GM18909 (cell line): ENCODE data around the gene ZNF350.
"Not testable (repeated sequence)": the region's sequence is repeated elsewhere in the genome, so short reads cannot be mapped to it uniquely, and the experiment has no call there.

Source experiments
- ATAC-seq: cut with Tn5 transposase; IDR thresholded peaks from one replicate; pipeline ENCODE4 v1.9.1; 2021; ENCODE audit warnings: mild to moderate bottlenecking; ENCODE audit not compliant: unreplicated experiment, poor library complexity

Gene ZNF350

GRCh38 chr19:51986309-51987291, at the start of gene ZNF350:
TSS of gene ZNF350 (minus strand) at chr19:51986840. CDS start at chr19:51974360, 12,480 bp downstream.
- peak; percentile 86 for ATAC-seq

- no peak for ATAC-seq
Measured at GRCh38 chr19:52034051-52034728, 47.5 kb upstream of the ZNF350 start.

- peak; percentile 30 for ATAC-seq
Measured at GRCh38 chr19:52028780-52029123, 42.1 kb upstream of the ZNF350 start.

- peak; percentile 85 for ATAC-seq
Measured at GRCh38 chr19:52028027-52028779, 41.6 kb upstream of the ZNF350 start, which contains the start of gene ZNF614. TSS of gene ZNF614 (minus strand) at chr19:52028379. CDS start at chr19:52025745, 2,634 bp downstream.

GRCh38 chr19:52026255-52026990, 39.8 kb upstream of the ZNF350 start:
- not testable (repeated sequence) for ATAC-seq

GRCh38 chr19:52024478-52024877, 37.8 kb upstream of the ZNF350 start:
- ATAC-seq = not testable (repeated sequence)

- ATAC-seq = no peak
Measured at GRCh38 chr19:52022193-52022592, 35.6 kb upstream of the ZNF350 start.

DNA sequence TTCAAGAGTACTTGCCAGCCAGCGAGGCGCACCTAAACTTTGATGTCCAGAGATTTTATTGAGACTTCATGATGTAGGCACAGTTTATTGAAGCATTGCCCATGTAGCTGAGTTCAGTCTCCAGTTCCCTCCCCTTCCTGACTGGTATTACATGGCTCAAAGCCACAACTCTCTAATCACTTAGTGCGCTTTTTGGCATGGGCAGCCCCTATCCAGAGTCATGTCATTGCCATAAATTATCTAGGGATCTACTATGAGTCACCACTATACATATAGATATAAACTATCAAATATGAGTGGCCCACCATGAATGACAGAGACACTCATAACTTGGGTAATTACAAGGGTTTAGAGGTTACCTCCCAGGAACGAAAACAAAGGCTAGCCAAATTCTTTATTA, 33.9 kb upstream of the ZNF350 start:
- no peak for ATAC-seq

DNA sequence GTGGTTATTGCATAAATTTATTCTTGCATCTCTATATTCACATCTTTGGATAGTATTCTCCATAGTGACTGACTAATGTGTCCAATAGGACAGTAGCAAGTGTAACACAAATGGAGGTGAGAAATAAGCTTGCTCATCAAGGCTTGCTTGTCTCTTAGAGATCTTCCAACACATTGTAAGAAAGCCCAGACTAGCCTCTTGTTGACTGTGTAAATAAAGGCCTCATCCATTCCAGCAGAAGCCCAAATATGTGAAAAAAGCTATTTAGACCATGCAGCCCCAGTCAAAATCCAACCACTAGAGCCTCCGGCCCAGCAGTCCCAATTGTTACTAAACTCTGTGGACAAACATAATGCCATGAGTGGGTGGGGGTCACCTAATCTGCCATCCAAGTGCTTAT, 24.0 kb upstream of the ZNF350 start:
- no peak for ATAC-seq

DNA sequence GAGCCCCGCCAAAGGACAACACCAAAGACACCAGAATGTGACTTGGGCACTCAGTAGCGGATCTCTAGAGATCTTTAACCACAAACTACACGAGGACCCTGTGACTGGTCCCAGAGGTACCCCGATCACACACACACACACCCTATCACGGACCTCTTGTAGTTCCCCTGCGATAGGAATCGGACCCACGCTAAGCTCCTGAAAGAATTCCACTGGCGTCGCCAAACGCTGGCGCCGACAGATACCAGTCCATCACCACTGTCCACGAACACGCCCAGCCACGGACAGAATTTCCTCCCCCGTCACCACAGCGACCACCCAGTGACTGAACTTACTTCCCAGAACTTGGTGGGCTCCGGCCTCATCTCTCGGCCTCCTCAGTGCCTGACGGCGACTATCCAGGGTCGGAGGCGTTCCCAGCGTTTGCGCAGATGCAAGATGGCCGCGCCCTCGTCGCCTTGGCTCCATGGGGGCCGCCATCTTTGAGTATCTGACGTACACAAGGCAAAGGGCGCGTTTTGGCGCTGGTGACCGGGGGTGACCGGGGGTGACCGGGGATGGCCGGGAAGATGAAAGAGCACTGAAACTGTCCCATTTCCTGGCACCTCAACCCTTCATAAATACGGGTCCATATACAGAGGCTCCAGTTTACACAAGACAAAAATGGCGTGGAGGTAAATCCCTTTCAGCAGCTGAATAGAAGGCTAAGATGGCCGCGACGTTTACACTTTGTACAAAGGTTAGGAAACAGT, 21.3 kb upstream of the ZNF350 start, which contains the start of gene ZNF615:
ZNF615 (minus strand) TSS at position 406 of the 752 bp plus-strand sequence. CDS start 4,500 bp downstream, outside the sequence.
- peak; percentile 88 for ATAC-seq

- peak; percentile 12 for ATAC-seq
Measured at GRCh38 chr19:52007451-52007805, 20.8 kb upstream of the ZNF350 start.

DNA sequence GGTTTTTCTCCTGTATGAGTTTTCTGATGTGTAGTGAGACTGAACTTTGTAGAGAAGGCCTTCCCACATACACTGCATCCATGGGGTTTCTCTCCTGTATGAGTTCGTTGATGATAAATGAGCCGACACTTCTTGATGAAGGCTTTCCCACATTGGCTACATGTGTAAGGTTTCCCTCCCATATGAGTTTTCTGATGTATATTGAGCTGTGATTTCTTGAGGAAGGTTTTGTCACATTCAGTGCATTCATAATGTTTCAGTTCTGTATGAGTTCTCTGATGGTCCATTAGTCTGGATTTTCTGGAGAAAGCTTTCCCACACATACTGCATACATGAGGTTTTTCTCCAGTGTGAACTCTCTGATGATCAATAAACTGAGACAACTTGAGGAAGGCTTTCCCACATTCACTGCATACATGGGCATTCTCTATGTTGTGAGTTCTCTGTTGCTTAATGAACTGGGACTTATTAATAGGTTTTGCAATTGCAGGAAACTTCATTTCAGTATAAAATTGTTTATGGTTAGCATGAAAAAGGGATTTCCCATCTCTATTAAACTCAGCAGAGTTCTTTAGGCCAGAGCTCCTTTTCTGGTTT, 7.5 kb upstream of the ZNF350 start:
- ATAC-seq = no peak

GRCh38 chr19:51993422-51993821, 6.8 kb upstream of the ZNF350 start:
- no peak for ATAC-seq

GRCh38 chr19:51983361-51983760, 3.3 kb downstream of the ZNF350 start:
- no peak for ATAC-seq

GRCh38 chr19:51980926-51981325, 5.7 kb downstream of the ZNF350 start:
- ATAC-seq = not testable (repeated sequence)

- ATAC-seq = no peak
Measured at GRCh38 chr19:51980116-51980736, 6.4 kb downstream of the ZNF350 start.

GRCh38 chr19:51978882-51979281, 7.8 kb downstream of the ZNF350 start:
- no peak for ATAC-seq

GRCh38 chr19:51977346-51977745, 9.3 kb downstream of the ZNF350 start:
- no peak for ATAC-seq
